OCI-LY3 (cell line): ENCODE measurements around the gene DDX43.
"Not testable (repeated sequence)": the region's sequence is repeated elsewhere in the genome, so short reads cannot be mapped to it uniquely, and the experiment has no call there.

ENCODE experiments used
- H2AFZ ChIP-seq: fragments of 200-600, 300-600 bp; shearing (Covaris generic); 2 replicates; pipeline ENCODE4 v1.6.0; 2014; ENCODE audit warnings: antibody characterized with exemption, low read depth, low read length
- H3K27ac ChIP-seq: fragments of 200-600, 300-600 bp; sonication (generic); 2 replicates; pipeline ENCODE4 v1.5.1; 2014; ENCODE audit warnings: mild to moderate bottlenecking, low read length, moderate library complexity, mixed read lengths
- H3K27me3 ChIP-seq: fragments of 200-600, 300-600 bp; sonication (generic); 2 replicates; pipeline ENCODE4 v1.6.1; 2014; ENCODE audit warnings: low read depth, low read length, mixed read lengths
- H3K36me3 ChIP-seq: fragments of 200-600, 300-600 bp; sonication (generic); replicated peaks from 2 replicates; pipeline ENCODE3; 2014; ENCODE audit warnings: low read depth, low read length, mixed read lengths
- H3K4me1 ChIP-seq: fragments of 300-600, 200-600 bp; sonication (generic); 2 replicates; pipeline ENCODE4 v1.6.1; 2014; ENCODE audit warnings: low read length, mixed read lengths
- H3K4me2 ChIP-seq: fragments of 200-600, 300-600 bp; sonication (generic); 2 replicates; pipeline ENCODE4 v1.6.1; 2014; ENCODE audit warnings: low read length, mixed read lengths
- H3K4me3 ChIP-seq: fragments of 300-600, 200-600 bp; sonication (generic); 2 replicates; pipeline ENCODE4 v1.5.1; 2014; ENCODE audit warnings: antibody characterized with exemption, mild to moderate bottlenecking, low read length, moderate library complexity
- H3K79me2 ChIP-seq: fragments of 300-600, 200-600 bp; shearing (Covaris generic); 2 replicates; pipeline ENCODE4 v1.6.1; 2014; ENCODE audit warnings: mild to moderate bottlenecking, low read length, mixed read lengths
- H3K9ac ChIP-seq: fragments of 300-600, 200-600 bp; shearing (Covaris generic); 2 replicates; pipeline ENCODE4 v1.6.0; 2014; ENCODE audit warnings: mild to moderate bottlenecking, low read length, moderate library complexity
- H3K9me3 ChIP-seq: fragments of 200-600, 300-600 bp; shearing (Covaris generic); 2 replicates; pipeline ENCODE4 v1.6.1; 2014; ENCODE audit warnings: low read length, mixed read lengths; ENCODE audit not compliant: insufficient read depth
- H4K20me1 ChIP-seq: fragments of 200-600, 300-600 bp; sonication (generic); 2 replicates; pipeline ENCODE4 v1.6.1; 2016; ENCODE audit warnings: low read length, mixed read lengths; ENCODE audit not compliant: insufficient read depth
- EZH2phosphoT487 ChIP-seq: fragments of 200-600 bp; shearing (Covaris generic); IDR thresholded peaks from 2 replicates; pipeline ENCODE4 v1.6.1; 2018; ENCODE audit warnings: antibody characterized with exemption, mixed run types, low read depth
- TF ChIP-seq, protein P1 (sequence below): fragments of 200-600, 300-600 bp; sonication (generic); IDR thresholded peaks from 2 replicates; pipeline ENCODE4 v1.5.1; 2014; ENCODE audit warnings: antibody characterized with exemption, low read length, low read depth

DDX43 gene

GRCh38 chr6:73388433-73388799, 6.2 kb upstream of the DDX43 start:
- Histone ChIP-seq H3K9me3 (no peaks in the 10 kb centered on the region), H3K79me2 (no peaks in the 10 kb centered on the region), H2AFZ (peak overlapping the region; percentile 95), H3K27ac (no peak overlapping the region), H3K9ac (peak overlapping the region; percentile 72), H3K4me1 (peaks cover 5% of the 10 kb centered on the region; the same call in 1 of the 2 replicates), H3K4me2 (peak overlapping the region; percentile 78), H3K36me3 (no peaks in the 10 kb centered on the region), H3K27me3 (no peaks in the 10 kb centered on the region), H4K20me1 (no peaks in the 10 kb centered on the region), H3K4me3 (peak overlapping the region; percentile 85)
- TF ChIP-seq, protein P1, sequence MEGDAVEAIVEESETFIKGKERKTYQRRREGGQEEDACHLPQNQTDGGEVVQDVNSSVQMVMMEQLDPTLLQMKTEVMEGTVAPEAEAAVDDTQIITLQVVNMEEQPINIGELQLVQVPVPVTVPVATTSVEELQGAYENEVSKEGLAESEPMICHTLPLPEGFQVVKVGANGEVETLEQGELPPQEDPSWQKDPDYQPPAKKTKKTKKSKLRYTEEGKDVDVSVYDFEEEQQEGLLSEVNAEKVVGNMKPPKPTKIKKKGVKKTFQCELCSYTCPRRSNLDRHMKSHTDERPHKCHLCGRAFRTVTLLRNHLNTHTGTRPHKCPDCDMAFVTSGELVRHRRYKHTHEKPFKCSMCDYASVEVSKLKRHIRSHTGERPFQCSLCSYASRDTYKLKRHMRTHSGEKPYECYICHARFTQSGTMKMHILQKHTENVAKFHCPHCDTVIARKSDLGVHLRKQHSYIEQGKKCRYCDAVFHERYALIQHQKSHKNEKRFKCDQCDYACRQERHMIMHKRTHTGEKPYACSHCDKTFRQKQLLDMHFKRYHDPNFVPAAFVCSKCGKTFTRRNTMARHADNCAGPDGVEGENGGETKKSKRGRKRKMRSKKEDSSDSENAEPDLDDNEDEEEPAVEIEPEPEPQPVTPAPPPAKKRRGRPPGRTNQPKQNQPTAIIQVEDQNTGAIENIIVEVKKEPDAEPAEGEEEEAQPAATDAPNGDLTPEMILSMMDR, result no peak
- TF ChIP-seq EZH2phosphoT487, result no peak

DNA sequence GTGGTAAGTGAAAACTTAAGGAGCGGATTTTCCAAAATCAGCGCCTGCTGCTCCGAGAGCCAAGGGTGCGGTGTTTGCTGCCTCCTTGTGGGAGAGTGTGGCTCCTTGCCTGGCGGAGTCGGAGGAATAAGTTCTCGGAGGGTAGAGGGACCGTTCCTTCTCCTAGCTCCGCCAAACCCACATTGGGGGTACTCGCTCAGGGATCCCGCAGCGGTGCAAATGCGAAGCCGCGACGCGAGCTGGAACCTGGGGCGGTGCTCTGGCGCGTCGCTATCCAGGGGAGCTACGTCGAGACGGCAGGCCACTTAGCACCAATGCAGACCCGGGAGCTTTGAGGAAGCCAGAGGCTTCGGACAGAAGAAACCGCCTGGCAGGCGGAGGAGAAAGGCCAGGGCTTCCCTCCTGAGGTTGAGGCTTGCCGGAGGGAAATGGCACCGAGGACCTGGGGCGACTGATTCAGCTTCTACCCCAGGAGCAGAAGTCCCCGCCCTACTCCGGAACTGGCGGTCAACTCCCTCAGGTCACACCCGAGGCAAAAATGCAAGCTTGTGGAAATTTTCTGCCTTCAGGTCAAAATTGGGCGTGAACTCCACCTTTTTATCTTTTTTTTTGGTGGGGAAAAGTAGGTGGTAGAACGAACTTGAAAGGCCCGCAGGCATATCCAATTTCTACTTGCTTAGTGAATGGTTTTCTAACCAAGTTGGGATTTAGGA, 5.7 kb upstream of the DDX43 start:
- Histone ChIP-seq H3K4me2 (peak overlapping the region; percentile 78), H3K9ac (peak overlapping the region; percentile 72), H3K27ac (no peak overlapping the region)

DNA sequence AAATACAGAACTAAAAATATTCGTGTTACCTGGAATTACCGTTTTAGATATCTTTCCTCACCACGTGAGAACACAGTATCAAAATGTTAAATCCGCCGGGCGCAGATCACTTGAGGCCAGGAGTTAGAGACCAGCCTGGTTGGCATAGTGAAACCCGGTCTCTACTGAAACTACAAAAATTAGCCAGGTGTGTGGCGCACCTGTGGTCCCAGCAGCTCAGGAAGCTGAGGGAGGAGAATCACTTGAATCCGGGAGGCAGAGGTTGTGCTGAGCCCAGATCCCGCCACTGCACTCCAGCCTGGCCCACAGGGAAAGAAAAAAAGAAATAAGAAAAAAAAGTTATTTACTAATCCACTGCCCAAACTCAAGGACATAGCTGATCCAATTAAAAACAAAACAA, 4.8 kb upstream of the DDX43 start:
- H3K9me3 ChIP-seq, result no peaks in the 10 kb centered on the region
- peak overlapping the region; percentile 78 for H3K4me2 ChIP-seq
- no peaks in the 10 kb centered on the region for H3K79me2 ChIP-seq
- H3K9ac ChIP-seq, result no peak overlapping the region
- TF ChIP-seq, protein P1, result no peak
- no peak for TF ChIP-seq EZH2phosphoT487
- H3K27ac ChIP-seq, result no peak overlapping the region
- H3K36me3 ChIP-seq, result no peaks in the 10 kb centered on the region
- peak overlapping the region; percentile 85 for H3K4me3 ChIP-seq
- no peaks in the 10 kb centered on the region for H3K27me3 ChIP-seq
- no peaks in the 10 kb centered on the region for H4K20me1 ChIP-seq
- peak overlapping the region; percentile 64; the same call in 1 of the 2 replicates for H2AFZ ChIP-seq
- H3K4me1 ChIP-seq, result peaks cover 5% of the 10 kb centered on the region; the same call in 1 of the 2 replicates

More for the DNA sequence above, 5.7 kb upstream of the DDX43 start:
- peak overlapping the region; percentile 95 for H2AFZ ChIP-seq
- no peaks in the 10 kb centered on the region for H3K79me2 ChIP-seq
- H3K9me3 ChIP-seq, result no peaks in the 10 kb centered on the region
- TF ChIP-seq, protein P1, result peak; percentile 88
- no peak for TF ChIP-seq EZH2phosphoT487
- no peaks in the 10 kb centered on the region for H3K27me3 ChIP-seq
- H3K4me3 ChIP-seq, result peak overlapping the region; percentile 85
- H3K36me3 ChIP-seq, result no peaks in the 10 kb centered on the region
- no peaks in the 10 kb centered on the region for H4K20me1 ChIP-seq
- peaks cover 5% of the 10 kb centered on the region; the same call in 1 of the 2 replicates for H3K4me1 ChIP-seq

DNA sequence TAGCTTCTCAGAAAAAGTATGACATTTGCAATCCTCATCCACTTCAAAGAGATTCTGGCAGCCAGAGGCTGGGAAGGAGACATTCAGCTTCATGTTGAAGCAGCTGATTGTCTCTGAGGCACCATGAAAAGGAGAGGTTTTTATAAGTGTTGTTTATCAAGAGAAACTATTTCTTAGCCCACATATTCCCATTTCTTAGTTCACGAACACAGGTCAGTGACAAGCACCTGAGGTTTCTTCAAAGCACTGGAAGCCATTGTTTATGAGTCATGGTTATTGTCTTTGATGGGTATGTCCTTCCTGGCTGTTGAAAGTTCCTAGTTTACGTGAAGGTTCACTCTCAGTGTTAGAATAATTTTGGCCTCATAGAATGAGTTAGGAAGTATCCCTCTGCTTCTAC, 3.0 kb upstream of the DDX43 start:
- no peak for TF ChIP-seq EZH2phosphoT487
- TF ChIP-seq, protein P1, result no peak
- Histone ChIP-seq H3K4me2 (no peak overlapping the region), H3K79me2 (no peaks in the 10 kb centered on the region), H3K9ac (no peak overlapping the region), H3K4me1 (peaks cover 5% of the 10 kb centered on the region; the same call in 1 of the 2 replicates), H4K20me1 (no peaks in the 10 kb centered on the region), H3K27ac (no peak overlapping the region), H2AFZ (no peak overlapping the region), H3K27me3 (no peaks in the 10 kb centered on the region), H3K9me3 (no peaks in the 10 kb centered on the region), H3K36me3 (no peaks in the 10 kb centered on the region), H3K4me3 (no peak overlapping the region)

DNA sequence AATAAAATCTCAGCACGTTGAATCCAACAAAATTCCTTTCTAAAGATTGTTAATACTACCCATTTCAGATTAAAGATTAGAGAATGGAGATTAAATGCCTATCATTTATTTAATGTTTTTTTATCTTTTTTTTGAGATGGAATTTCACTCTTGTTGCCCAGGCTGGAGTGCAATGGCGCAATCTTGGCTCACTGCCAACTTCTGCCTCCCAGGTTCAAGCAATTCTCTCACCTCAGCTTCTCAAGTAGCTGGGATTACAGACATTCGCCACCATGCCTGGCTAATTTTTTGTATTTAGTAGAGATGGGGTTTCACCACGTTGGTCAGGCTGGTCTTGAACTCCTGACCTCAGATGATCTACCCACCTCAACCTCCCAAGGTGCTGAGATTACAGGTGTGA, 2.4 kb upstream of the DDX43 start:
- not testable (repeated sequence) for H3K36me3 ChIP-seq, H2AFZ ChIP-seq, H3K27me3 ChIP-seq, H3K79me2 ChIP-seq, H3K4me2 ChIP-seq, H3K9me3 ChIP-seq, H3K4me3 ChIP-seq, H3K9ac ChIP-seq, H3K4me1 ChIP-seq, H3K27ac ChIP-seq, H4K20me1 ChIP-seq
